GM18858 (cell line): ENCODE data around the gene PSRC1.
A peak's percentile ranks its signal among the peaks of the same experiment; 100 is the strongest.

Source experiments
- ATAC-seq: cut with Tn5 transposase; IDR thresholded peaks from one replicate; pipeline ENCODE4 v1.9.1; 2021; ENCODE audit not compliant: unreplicated experiment

Gene PSRC1

GRCh38 chr1:109259674-109260557, 23.0 kb downstream of the PSRC1 start:
- no peak for ATAC-seq

GRCh38 chr1:109258481-109259466, 24.2 kb downstream of the PSRC1 start:
- no peak for ATAC-seq

DNA sequence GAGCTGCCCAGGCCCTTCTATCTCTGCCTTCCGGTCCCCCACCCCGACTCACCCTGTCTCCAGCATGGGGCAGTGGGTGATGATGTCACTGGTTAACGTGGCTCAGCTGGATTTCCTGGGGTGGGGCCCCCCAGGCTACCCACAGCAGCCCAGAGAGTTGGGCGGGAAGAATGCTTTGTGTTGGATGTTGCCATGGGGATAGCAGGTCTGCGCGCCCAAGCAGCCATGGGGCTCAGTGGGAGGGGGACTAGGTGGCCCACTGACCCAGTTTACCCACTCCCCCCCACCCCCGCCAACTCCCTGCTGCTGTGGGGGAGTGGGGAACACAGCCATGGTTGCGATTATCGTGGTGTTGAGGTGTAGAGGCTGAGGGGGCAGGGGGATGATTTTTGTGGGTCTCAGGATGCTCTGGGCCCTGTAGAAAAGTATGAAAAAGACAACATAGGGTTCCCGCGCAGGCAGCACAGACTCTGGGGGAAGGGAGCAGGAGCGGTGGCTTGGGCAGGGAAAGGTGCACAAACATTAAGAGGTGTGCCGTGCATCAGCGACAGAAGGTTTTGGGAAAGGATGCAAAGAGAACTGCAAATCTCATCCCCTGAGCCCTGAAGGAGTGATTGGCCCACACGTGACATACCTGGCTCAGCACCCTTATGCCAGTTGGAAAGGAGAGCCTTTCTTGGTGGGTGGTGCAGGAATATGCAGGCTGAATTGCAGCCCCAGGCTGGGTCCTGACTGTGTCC, 25.1 kb downstream of the PSRC1 start:
- ATAC-seq, result no peak

GRCh38 chr1:109256971-109257681, 25.8 kb downstream of the PSRC1 start:
- ATAC-seq, result no peak

DNA sequence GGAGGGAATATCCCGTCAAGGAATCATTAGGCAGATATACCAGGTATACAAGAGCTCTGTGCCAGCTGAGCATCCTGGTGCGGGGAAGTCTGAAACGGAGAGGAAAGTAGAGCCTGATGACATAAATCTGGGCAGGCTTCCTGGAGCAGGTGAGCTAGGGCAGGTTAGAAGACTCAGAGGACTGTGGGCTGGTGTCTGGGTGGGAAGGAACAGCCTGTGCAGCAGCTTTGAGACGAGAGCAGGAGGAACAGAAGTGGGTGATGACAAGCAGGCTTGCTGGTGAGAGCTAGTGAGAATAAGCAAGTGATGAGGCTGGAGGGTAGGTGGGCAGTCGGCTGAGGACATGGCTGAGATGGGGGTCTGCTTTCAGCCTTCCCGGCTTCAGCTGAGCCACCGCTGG, 26.9 kb downstream of the PSRC1 start:
- ATAC-seq, result no peak

DNA sequence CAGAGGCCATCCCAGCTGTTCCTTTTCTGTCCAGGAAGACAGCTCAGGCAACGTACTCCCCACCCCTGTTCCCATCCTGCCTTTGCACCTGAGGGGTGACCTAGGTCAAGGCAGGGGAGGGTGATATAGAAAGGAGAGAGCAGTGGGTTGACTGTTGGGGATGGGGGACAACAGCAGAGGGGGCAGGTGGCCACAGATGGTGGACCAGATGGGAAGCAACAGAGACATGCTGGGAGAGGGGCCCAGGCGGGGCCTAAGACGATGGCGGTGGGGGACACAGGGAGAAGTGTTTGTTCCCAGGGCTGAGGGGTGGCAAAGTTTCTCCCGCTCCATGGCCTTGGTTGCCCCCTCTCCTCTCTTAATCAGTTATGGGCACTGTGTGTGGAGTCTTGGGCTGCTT, 27.3 kb downstream of the PSRC1 start:
- no peak for ATAC-seq

DNA sequence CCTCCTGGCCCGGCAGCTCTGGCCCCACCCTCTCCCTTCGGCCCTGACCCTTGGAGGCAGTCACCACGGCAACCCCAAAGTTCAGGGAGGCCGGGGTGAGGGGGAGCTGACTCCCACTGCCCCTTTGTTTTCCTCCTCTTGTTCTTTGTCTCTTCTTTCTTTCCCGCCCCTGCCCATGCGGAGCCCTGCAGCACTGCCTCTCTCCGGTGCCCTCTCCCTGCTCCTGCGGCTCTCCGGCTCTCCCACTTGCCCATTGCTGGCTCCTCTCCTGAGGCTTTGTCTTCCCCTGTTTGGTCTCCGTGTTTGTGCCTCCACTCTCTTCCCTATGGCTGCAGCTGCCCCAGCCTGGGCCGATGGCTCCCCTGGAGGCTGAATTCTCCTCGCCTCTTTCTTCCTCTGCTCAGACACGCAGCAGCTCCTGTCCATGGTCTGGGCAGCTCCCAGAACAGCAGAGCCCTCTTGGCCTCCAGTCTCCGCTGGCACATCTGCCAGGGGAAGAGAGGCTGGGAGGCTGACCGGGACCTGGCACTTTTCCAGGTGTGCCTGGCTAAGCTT, 27.8 kb downstream of the PSRC1 start:
- no peak for ATAC-seq

- no peak for ATAC-seq
Measured at GRCh38 chr1:109254621-109255096, 28.3 kb downstream of the PSRC1 start.

DNA sequence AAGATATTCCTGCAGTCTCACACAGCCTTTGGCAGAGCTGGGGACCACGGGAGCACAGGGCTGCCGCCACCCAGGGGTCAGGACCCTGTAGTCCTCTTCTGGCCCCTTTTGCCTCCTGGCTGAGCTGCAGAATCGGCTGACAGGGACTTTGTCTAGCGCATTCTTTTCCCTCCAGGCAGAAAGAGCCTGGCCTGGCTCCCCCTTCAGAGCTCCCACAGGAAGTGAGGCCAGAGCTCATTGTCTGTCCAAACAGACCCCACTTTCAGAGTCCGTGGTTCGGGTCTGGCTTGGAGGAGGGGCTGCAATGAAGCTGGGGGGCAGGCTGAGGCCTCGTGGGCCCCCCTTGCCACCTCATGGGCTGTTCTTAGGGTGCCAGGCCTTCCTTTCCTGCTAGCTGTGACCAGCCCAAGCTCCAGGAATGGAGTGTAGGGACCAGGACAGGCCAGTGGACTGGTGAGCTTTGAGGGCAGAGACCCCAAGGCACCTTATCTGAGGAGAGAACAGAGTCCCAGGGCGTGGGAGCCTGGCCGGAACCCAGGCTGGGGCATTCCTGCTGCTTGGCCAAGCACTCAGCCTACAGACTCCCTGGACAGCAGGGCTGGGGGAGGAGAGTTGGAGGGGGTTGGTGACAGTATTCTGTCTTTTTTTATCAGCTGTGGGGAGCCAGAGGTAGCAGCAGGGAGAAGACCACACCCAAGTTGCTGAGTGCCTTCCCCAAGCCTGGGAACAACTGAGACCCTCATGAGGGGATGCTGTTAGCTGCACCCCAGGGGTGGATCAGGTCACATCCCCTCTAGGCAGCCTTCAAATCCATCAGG, 28.9 kb downstream of the PSRC1 start:
- ATAC-seq, result no peak

DNA sequence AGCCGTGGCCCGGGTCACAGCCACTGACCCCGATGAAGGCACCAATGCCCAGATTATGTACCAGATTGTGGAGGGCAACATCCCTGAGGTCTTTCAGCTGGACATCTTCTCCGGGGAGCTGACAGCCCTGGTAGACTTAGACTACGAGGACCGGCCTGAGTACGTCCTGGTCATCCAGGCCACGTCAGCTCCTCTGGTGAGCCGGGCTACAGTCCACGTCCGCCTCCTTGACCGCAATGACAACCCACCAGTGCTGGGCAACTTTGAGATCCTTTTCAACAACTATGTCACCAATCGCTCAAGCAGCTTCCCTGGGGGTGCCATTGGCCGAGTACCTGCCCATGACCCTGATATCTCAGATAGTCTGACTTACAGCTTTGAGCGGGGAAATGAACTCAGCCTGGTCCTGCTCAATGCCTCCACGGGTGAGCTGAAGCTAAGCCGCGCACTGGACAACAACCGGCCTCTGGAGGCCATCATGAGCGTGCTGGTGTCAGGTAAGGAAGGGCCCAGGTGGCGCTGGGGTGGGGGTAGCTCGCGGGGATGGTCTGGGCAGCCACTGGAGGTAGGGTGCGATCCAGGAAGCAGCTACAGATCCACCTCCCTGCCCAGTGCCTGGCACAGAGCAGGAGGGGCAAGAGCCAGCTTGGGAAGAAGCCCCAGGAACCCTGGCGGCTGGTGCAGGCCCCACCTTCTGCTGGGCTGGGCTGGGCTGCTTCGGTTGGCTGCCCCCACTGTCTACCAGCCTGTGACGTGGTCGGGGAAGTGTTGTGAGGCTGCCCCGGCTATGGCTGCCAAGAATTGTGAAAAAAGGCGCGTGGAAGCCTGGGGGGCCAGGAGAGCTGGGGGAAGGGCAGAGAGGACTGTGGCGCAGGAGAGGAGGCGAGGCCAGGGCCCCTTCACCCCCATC, 29.8 kb downstream of the PSRC1 start:
- no peak for ATAC-seq

DNA sequence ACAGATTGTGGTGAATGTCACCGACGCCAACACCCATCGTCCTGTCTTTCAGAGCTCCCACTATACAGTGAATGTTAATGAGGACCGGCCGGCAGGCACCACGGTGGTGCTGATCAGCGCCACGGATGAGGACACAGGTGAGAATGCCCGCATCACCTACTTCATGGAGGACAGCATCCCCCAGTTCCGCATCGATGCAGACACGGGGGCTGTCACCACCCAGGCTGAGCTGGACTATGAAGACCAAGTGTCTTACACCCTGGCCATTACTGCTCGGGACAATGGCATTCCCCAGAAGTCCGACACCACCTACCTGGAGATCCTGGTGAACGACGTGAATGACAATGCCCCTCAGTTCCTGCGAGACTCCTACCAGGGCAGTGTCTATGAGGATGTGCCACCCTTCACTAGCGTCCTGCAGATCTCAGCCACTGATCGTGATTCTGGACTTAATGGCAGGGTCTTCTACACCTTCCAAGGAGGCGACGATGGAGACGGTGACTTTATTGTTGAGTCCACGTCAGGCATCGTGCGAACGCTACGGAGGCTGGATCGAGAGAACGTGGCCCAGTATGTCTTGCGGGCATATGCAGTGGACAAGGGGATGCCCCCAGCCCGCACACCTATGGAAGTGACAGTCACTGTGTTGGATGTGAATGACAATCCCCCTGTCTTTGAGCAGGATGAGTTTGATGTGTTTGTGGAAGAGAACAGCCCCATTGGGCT, 30.6 kb downstream of the PSRC1 start:
- ATAC-seq, result no peak

GRCh38 chr1:109251277-109252166, 31.4 kb downstream of the PSRC1 start:
- no peak for ATAC-seq

DNA sequence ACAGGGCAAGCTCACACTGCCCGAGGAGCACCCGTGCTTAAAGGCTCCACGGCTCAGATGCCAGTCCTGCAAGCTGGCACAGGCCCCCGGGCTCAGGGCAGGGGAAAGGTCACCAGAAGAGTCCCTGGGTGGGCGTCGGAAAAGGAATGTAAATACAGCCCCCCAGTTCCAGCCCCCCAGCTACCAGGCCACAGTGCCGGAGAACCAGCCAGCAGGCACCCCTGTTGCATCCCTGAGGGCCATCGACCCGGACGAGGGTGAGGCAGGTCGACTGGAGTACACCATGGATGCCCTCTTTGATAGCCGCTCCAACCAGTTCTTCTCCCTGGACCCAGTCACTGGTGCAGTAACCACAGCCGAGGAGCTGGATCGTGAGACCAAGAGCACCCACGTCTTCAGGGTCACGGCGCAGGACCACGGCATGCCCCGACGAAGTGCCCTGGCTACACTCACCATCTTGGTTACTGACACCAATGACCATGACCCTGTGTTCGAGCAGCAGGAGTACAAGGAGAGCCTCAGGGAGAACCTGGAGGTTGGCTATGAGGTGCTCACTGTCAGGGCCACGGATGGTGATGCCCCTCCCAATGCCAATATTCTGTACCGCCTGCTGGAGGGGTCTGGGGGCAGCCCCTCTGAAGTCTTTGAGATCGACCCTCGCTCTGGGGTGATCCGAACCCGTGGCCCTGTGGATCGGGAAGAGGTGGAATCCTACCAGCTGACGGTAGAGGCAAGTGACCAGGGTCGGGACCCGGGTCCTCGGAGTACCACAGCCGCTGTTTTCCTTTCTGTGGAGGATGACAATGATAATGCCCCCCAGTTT, 32.3 kb downstream of the PSRC1 start:
- ATAC-seq, result no peak

DNA sequence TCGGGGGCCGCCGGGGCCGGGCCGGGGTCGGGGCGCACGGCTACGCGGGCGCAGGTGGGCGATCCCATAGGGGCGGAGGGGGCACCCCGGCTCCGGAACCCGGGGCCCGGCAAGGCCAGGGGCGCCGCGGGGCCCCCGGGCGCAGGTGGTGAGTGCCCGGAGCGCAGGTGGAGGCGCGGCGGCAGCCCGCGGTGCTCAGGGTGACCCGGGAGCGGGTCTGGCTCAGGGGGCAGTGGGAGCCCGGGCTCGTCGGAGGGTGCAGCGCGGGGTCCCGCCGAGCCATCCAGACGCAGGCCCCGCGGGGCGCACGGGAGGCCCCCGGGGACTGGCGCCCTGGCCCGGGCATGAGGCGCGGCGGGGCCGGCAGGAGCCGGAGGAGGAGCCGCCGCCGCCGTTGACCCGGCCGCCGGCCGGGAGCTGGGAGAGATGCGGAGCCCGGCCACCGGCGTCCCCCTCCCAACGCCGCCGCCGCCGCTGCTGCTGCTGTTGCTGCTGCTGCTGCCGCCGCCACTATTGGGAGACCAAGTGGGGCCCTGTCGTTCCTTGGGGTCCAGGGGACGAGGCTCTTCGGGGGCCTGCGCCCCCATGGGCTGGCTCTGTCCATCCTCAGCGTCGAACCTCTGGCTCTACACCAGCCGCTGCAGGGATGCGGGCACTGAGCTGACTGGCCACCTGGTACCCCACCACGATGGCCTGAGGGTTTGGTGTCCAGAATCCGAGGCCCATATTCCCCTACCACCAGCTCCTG, 33.1 kb downstream of the PSRC1 start:
- ATAC-seq, result peak; percentile 25
